ENCODE results near the gene CRYBA1. TPM values are rescaled to one million over a fixed set of nuclear protein-coding genes. Genes with fewer than 3 reads are reported as not detected.

CRYBA1 gene
- total and polyA plus RNA-seq, 2 of the 8 experiments (the other 6 are each of a cell fraction or from before 2014, with no cell fraction given) = not detected

GRCh38 chr17:29233301-29233700, 13.4 kb upstream of the CRYBA1 start:
- H2BK15ac ChIP-seq (ENCODE audit: low read length) = no peak overlapping the region
- no peak for FAIRE-seq
- H4K91ac ChIP-seq (replicated peaks; ENCODE audit: insufficient read length, low read length) = no peak overlapping the region
- no peak overlapping the region for H3K4ac ChIP-seq (replicated peaks; ENCODE audit: insufficient read length, low read depth, low read length)
- H2BK5ac ChIP-seq (ENCODE audit: low read depth, low read length) = no peak overlapping the region
- H4K5ac ChIP-seq (ENCODE audit: insufficient read length, low read depth, low read length) = no peak overlapping the region
- no peak overlapping the region for H2BK12ac ChIP-seq (ENCODE audit: low read depth, low read length)
- no peaks in the 10 kb centered on the region for H3K9me3 ChIP-seq (ENCODE audit: insufficient read depth in 2 of 2, low read depth in 1 of 2, low read length in 1 of 2)
- no peak overlapping the region for H2AFZ ChIP-seq (ENCODE audit: low read length)
- H4K8ac ChIP-seq (ENCODE audit: extremely low read depth, insufficient read depth, low read length) = no peak overlapping the region
- H3K23me2 ChIP-seq (ENCODE audit: low read depth, low read length) = no peaks in the 10 kb centered on the region
- no peak overlapping the region for H3K27ac ChIP-seq (ENCODE audit: low read depth, low read length)
- POLR2A ChIA-PET (ENCODE audit: partially characterized antibody) = no interaction called here
- WGBS, 2 experiments (ENCODE audit: extremely low coverage in 1 of 2, insufficient coverage in 1 of 2, insufficient read length in 1 of 2, insufficient replicate concordance in 2 of 2, low coverage in 1 of 2, low lambda C conversion rate in 2 of 2, missing lambda C conversion rate in 1 of 2) = 84% methylated on average over 1 of the region's 1 CpG; no CpG with 5 or more reads in 1 of the 2 experiments
- H2BK20ac ChIP-seq (ENCODE audit: low read length) = no peak overlapping the region
- H4K20me1 ChIP-seq (replicated peaks in 1 of 2; ENCODE audit: control insufficient read depth in 1 of 2, insufficient read depth in 2 of 2, low read length in 2 of 2) = no peaks in the 10 kb centered on the region
- H3K18ac ChIP-seq (ENCODE audit: extremely low read depth, low read length) = no peak overlapping the region
- no peak overlapping the region for H2BK120ac ChIP-seq (replicated peaks; ENCODE audit: low read depth, low read length)
- CTCF ChIA-PET (ENCODE audit: partially characterized antibody) = interaction anchor here (1.0 to 2.7 kb wide), 8 partner anchors 11 to 121 kb away, joined by 3 to 12 read pairs (median 4); no protein-coding TSS in a partner anchor
- no peak overlapping the region for H2AK5ac ChIP-seq (ENCODE audit: low read depth, low read length)
- no peak overlapping the region for H3K14ac ChIP-seq (ENCODE audit: insufficient read length)
- H3K79me2 ChIP-seq (ENCODE audit: control insufficient read depth in 1 of 2, insufficient read depth in 2 of 2, low read length in 2 of 2) = no peaks in the 10 kb centered on the region
- no peak overlapping the region for H3K9ac ChIP-seq (replicated peaks in 1 of 4; ENCODE audit: extremely low read depth in 1 of 4, low read depth in 3 of 4, low read length in 3 of 4)
- H3K4me2 ChIP-seq (ENCODE audit: insufficient read depth in 1 of 2, low read depth in 2 of 2, low read length in 2 of 2) = no peak overlapping the region
- TF ChIP-seq GABPA (IDR thresholded peaks at IDR 0.05; ENCODE audit: borderline replicate concordance, insufficient read depth, low read length) = no peak
- no peak for TF ChIP-seq SUZ12 (IDR thresholded peaks at IDR 0.05; ENCODE audit: low read length)
- no peak overlapping the region for H3K56ac ChIP-seq (replicated peaks; ENCODE audit: insufficient read length, low read depth, low read length)
- no peaks in the 10 kb centered on the region for H3K27me3 ChIP-seq (replicated peaks in 1 of 4; ENCODE audit: control insufficient read depth in 3 of 4, extremely low read depth in 1 of 4, insufficient read depth in 3 of 4, low read length in 3 of 4)
- H3K23ac ChIP-seq (ENCODE audit: insufficient read length) = no peak overlapping the region
- H3K4me1 ChIP-seq (replicated peaks in 1 of 4; ENCODE audit: control insufficient read depth in 3 of 4, insufficient read depth in 4 of 4, low read length in 3 of 4) = no peaks in the 10 kb centered on the region
- no peaks in the 10 kb centered on the region for H3K36me3 ChIP-seq (ENCODE audit: control insufficient read depth in 2 of 4, insufficient read depth in 4 of 4, low read length in 3 of 4)
- H3K4me3 ChIP-seq (ENCODE audit: extremely low read depth in 1 of 4, insufficient read depth in 2 of 4, low read depth in 3 of 4, low read length in 4 of 4) = no peak overlapping the region
- DNase-seq (ENCODE audit: low read depth in 1 of 2, low spot score in 2 of 2) = no peak
- no peaks in the 10 kb centered on the region for H3K79me1 ChIP-seq (ENCODE audit: low read depth, low read length)
